Caki2 (cell line): Measurements from ENCODE around the gene BABAM1. TPM values are rescaled to one million over a fixed set of nuclear protein-coding genes. Genes with fewer than 3 reads are reported as not detected.

Source experiments
- DNase-seq: peaks from one replicate; pipeline ENCODE4 v3.0.0-alpha.2; 2015; ENCODE audit warnings: low read depth
- in situ Hi-C: cut with HindIII; loops from 2 replicates; pipeline ENCODE4 v1.10.0; 2016; ENCODE audit warnings: low sequenced_read_pairs, low pct_unique_long_range_greater_than_20kb, mixed read lengths
- total RNA-seq: library from RNA; depleted of rRNA; stranded (reverse); fragments of >200 nt; shearing (Covaris generic); gene quantifications from 2 replicates; pipeline ENCODE4 v1.2.3, GENCODE V29; 2014; ENCODE audit warnings: low replicate concordance; rRNA removed

Gene BABAM1
- total RNA-seq, 1 experiment from 2014 or later: 247 TPM

GRCh38 chr19:17327654-17328516 lies 60.6 kb downstream of the BABAM1 start:
- in situ Hi-C loops: no loop called here
- peak; percentile 93 for DNase-seq

Other genes with a start within 250 kb of the BABAM1 start
- 0.29 and 0.64 TPM in 2 replicates for gene CPAMD8, start 240.6 kb upstream of the BABAM1 start, total RNA-seq
- gene HAUS8, start 192.0 kb upstream of the BABAM1 start, total RNA-seq: 23.7 and 24.2 TPM in 2 replicates
- gene MYO9B, start 191.7 kb upstream of the BABAM1 start, total RNA-seq: 29.6 and 49.7 TPM in 2 replicates
- 59.3 and 78.1 TPM in 2 replicates for gene USE1, start 52.1 kb upstream of the BABAM1 start, total RNA-seq
- gene OCEL1, start 41.2 kb upstream of the BABAM1 start, total RNA-seq: 6.5 and 26.0 TPM in 2 replicates
- gene NR2F6, start 21.5 kb upstream of the BABAM1 start, total RNA-seq: 121 and 145 TPM in 2 replicates
- not detected in 2 replicates for gene USHBP1, start 2.7 kb upstream of the BABAM1 start, total RNA-seq
- 0.51 TPM in 1 of 2 replicates, not detected in the other for gene ANKLE1, start 14.5 kb downstream of the BABAM1 start, total RNA-seq
- gene ABHD8, start 36.0 kb downstream of the BABAM1 start, total RNA-seq: 38.9 and 49.9 TPM in 2 replicates
- 21.0 and 38.9 TPM in 2 replicates for gene MRPL34, start 38.4 kb downstream of the BABAM1 start, total RNA-seq
- gene DDA1, start 42.1 kb downstream of the BABAM1 start, total RNA-seq: 17.9 and 23.5 TPM in 2 replicates
- 4.6 and 5.4 TPM in 2 replicates for gene ANO8, start 67.4 kb downstream of the BABAM1 start, total RNA-seq
- gene GTPBP3, start 70.1 kb downstream of the BABAM1 start, total RNA-seq: 49.6 and 61.3 TPM in 2 replicates
- gene PLVAP, start 109.9 kb downstream of the BABAM1 start, total RNA-seq: not detected in 2 replicates
- gene CCDC194, start 126.8 kb downstream of the BABAM1 start, total RNA-seq: not detected in 2 replicates
- gene BST2, start 138.2 kb downstream of the BABAM1 start, total RNA-seq: 25.1 and 26.8 TPM in 2 replicates
- 77.8 and 129 TPM in 2 replicates for gene MVB12A, start 152.6 kb downstream of the BABAM1 start, total RNA-seq
- not detected in 2 replicates for gene TMEM221, start 181.2 kb downstream of the BABAM1 start, total RNA-seq
- gene NXNL1, start 193.5 kb downstream of the BABAM1 start, total RNA-seq: not detected in 2 replicates
- gene SLC27A1, start 203.1 kb downstream of the BABAM1 start, total RNA-seq: 18.2 and 44.5 TPM in 2 replicates
- 197 and 233 TPM in 2 replicates for gene PGLS, start 244.2 kb downstream of the BABAM1 start, total RNA-seq